Skeletal muscle satellite cell (primary cell): Measurements from ENCODE around the gene SLC48A1. TPM values are rescaled to one million over a fixed set of nuclear protein-coding genes. Genes with fewer than 3 reads are reported as not detected.

Experiments used
- H3K27me3 ChIP-seq: 2 replicates; pipeline ENCODE4 v1.7.0; 2013; ENCODE audit warnings: low read length; ENCODE audit not compliant: control insufficient read depth, insufficient read depth
- H3K36me3 ChIP-seq: 2 replicates; pipeline ENCODE4 v1.7.0; 2013; ENCODE audit warnings: mild to moderate bottlenecking, control low read depth, low read length; ENCODE audit not compliant: insufficient read depth
- H3K4me1 ChIP-seq: 2 replicates; pipeline ENCODE4 v1.7.0; 2013; ENCODE audit warnings: low read length; ENCODE audit not compliant: control insufficient read depth, insufficient read depth
- H3K4me2 ChIP-seq: 2 replicates; pipeline ENCODE4 v1.7.0; 2013; ENCODE audit warnings: mild to moderate bottlenecking, low read length
- H3K4me3 ChIP-seq: 2 replicates; pipeline ENCODE4 v1.7.0; 2013; ENCODE audit warnings: low read length
- H3K9ac ChIP-seq: 2 replicates; pipeline ENCODE4 v1.7.0; 2013; ENCODE audit warnings: mild to moderate bottlenecking, low read depth, low read length, moderate library complexity
- H3K9me3 ChIP-seq: replicated peaks from 2 replicates; pipeline ENCODE4 v1.7.0; 2013; ENCODE audit warnings: mild to moderate bottlenecking, control low read depth, low read length
- total RNA-seq: library from RNA; depleted of rRNA; stranded (reverse); fragments of >200 nt; gene quantifications from 2 replicates; pipeline ENCODE4 v1.2.3, GENCODE V29; 2012; rRNA removed

Gene SLC48A1
- total RNA-seq, result 3.9 and 12.2 TPM in 2 replicates

GRCh38 chr12:47773062-47773857, at the start of gene SLC48A1:
Gene SLC48A1, plus strand, starts transcription at chr12:47773238. Its CDS starts 67 bp downstream, at chr12:47773305.
- Histone ChIP-seq H3K4me3 (peak within 1 kb of the TSS; percentile 83), H3K36me3 (no peaks in the 10 kb centered on the region), H3K4me2 (peak within 1 kb of the TSS; percentile 93), H3K9me3 (no peaks in the 10 kb centered on the region), H3K27me3 (no peaks in the 10 kb centered on the region), H3K4me1 (peaks cover 56% of the 10 kb centered on the region), H3K9ac (peak within 1 kb of the TSS; percentile 76)

- H3K9ac ChIP-seq, result no peak within 1 kb of the TSS
- no peaks in the 10 kb centered on the region for H3K9me3 ChIP-seq
- no peak within 1 kb of the TSS for H3K4me3 ChIP-seq
- no peaks in the 10 kb centered on the region for H3K36me3 ChIP-seq
- H3K27me3 ChIP-seq, result no peaks in the 10 kb centered on the region
- peaks cover 27% of the 10 kb centered on the region for H3K4me1 ChIP-seq
- peak within 1 kb of the TSS; percentile 34 for H3K4me2 ChIP-seq
Observed at GRCh38 chr12:47725091-47725772, 47.8 kb upstream of the SLC48A1 start, which contains the start of gene ENDOU. Gene ENDOU, minus strand, starts transcription at chr12:47725490. Its CDS starts 77 bp downstream, at chr12:47725413.

GRCh38 chr12:47725893-47726292, 47.1 kb upstream of the SLC48A1 start:
- Histone ChIP-seq H3K4me2 (peak overlapping the region; percentile 34), H3K9me3 (no peaks in the 10 kb centered on the region), H3K4me1 (peaks cover 34% of the 10 kb centered on the region), H3K27me3 (no peaks in the 10 kb centered on the region), H3K9ac (no peak overlapping the region), H3K36me3 (no peaks in the 10 kb centered on the region), H3K4me3 (no peak overlapping the region)

DNA sequence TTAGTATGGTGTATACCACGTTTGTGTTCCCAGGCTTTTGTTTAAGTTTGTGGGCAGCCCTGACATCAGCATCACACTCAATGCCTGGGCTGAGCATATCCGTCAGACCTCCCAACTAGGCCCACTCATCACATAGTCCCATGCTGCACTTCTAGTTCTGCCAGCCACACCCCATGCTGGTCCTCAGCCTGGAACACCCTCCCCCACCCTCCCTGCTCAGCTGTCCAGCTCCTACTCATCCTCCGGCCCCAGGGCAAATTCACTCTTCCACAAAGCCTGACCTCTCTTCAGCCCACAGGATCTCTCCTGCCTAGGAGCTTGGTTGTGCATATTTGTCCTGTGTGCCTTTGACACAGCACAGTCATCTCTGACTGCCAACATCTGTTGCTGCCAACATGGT, 43.8 kb upstream of the SLC48A1 start:
- Histone ChIP-seq H3K36me3 (no peaks in the 10 kb centered on the region), H3K9ac (no peak overlapping the region), H3K4me1 (peaks cover 34% of the 10 kb centered on the region), H3K9me3 (no peaks in the 10 kb centered on the region), H3K27me3 (no peaks in the 10 kb centered on the region), H3K4me2 (peak overlapping the region; percentile 31), H3K4me3 (no peak overlapping the region)

GRCh38 chr12:47730341-47730744, 42.7 kb upstream of the SLC48A1 start:
- H3K9ac ChIP-seq, result no peak overlapping the region
- H3K9me3 ChIP-seq, result no peaks in the 10 kb centered on the region
- peak overlapping the region; percentile 2 for H3K4me2 ChIP-seq
- H3K27me3 ChIP-seq, result no peaks in the 10 kb centered on the region
- H3K4me1 ChIP-seq, result peaks cover 40% of the 10 kb centered on the region
- no peaks in the 10 kb centered on the region for H3K36me3 ChIP-seq
- no peak overlapping the region for H3K4me3 ChIP-seq

DNA sequence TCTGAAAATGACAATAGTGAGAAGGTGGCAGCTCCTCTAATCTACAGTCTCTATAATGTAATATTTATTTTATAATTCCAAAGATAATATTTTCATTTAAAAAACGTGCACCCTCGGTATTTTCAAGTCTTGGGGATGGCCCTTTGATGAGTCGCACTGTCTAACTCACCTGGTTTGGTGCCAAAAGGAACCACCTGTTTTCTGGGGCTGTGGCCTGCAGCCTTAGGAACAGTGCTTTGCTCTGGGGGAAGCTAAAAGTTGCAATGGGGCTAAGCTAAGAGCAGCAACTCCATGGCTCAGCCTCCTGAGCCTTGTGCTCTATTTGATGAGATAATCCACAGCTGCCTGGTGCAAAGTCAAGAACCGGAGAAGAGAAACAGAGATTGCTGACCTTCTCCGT, 41.3 kb upstream of the SLC48A1 start:
- no peaks in the 10 kb centered on the region for H3K36me3 ChIP-seq
- H3K4me1 ChIP-seq, result peaks cover 43% of the 10 kb centered on the region
- H3K4me3 ChIP-seq, result no peak overlapping the region
- no peaks in the 10 kb centered on the region for H3K9me3 ChIP-seq
- no peak overlapping the region for H3K9ac ChIP-seq
- no peaks in the 10 kb centered on the region for H3K27me3 ChIP-seq
- no peak overlapping the region for H3K4me2 ChIP-seq

- Histone ChIP-seq H3K36me3 (no peaks in the 10 kb centered on the region), H3K4me1 (peaks cover 51% of the 10 kb centered on the region), H3K9me3 (no peaks in the 10 kb centered on the region), H3K4me3 (no peak overlapping the region), H3K9ac (no peak overlapping the region), H3K27me3 (no peaks in the 10 kb centered on the region), H3K4me2 (no peak overlapping the region)
Observed at GRCh38 chr12:47732504-47732903, 40.5 kb upstream of the SLC48A1 start.

DNA sequence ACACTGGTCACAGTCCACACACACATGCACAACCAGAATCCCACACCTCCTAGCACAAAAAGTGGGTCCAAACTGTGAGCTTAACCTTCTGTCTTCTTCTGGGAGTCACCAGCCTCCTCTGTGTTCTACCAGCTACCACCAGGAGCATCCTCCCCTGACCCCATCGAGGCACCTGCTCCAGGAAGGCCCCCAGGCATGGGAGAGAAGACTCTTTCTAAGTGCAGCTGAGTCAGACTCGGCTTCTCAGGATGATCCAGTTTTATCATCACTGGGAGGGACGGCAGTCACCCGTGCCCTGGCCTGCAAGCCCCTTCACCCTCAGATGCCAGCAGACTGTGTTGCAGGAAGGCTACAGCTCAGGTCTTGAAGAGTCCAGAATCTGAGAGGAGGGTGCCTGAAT, 39.9 kb upstream of the SLC48A1 start:
- no peaks in the 10 kb centered on the region for H3K9me3 ChIP-seq
- H3K27me3 ChIP-seq, result no peaks in the 10 kb centered on the region
- H3K4me1 ChIP-seq, result peaks cover 52% of the 10 kb centered on the region
- no peak overlapping the region for H3K4me3 ChIP-seq
- no peak overlapping the region for H3K9ac ChIP-seq
- H3K36me3 ChIP-seq, result no peaks in the 10 kb centered on the region
- no peak overlapping the region for H3K4me2 ChIP-seq

DNA sequence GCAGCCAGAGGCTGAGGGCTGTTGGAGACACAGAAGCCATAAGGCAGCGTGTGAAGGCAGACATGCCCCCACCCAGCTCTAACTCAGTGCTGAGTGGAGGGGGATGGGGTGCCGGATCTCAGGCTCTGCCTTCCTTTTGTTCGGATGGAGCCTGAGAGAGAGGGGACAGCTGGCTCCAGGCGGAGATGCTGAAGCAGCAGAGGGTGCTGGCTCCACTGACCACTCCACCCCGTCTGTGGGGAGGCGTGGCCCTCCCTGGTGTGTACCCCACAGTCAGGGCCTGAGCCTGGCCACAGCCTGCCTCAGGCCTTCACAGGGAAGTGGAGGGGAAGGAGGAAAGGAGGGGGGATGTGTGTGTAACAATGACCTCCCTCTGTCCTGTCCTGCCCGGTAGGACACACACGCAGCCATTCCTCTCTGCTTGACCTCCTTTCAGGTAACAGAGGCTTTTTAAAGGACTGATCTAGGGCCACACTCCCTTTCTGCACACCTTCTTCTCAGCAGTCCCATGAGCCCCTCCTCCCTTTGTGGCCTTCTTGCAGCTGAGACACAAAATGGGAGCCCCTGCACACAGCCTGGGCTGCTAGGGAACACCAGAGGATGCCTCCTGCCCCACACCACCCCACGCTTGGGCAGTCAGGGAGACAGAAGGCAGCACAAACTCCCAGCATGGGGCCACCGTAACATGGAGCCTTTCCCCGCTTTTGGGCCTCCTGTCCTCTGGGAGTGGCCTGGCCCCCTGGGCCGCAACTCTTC, 38.1 kb upstream of the SLC48A1 start:
- Histone ChIP-seq H3K4me1 (peaks cover 39% of the 10 kb centered on the region), H3K9ac (no peak overlapping the region), H3K4me2 (no peak overlapping the region), H3K27me3 (no peaks in the 10 kb centered on the region), H3K4me3 (no peak overlapping the region), H3K36me3 (no peaks in the 10 kb centered on the region), H3K9me3 (no peaks in the 10 kb centered on the region)

GRCh38 chr12:47735649-47736048, 37.4 kb upstream of the SLC48A1 start:
- Histone ChIP-seq H3K4me2 (no peak overlapping the region), H3K27me3 (no peaks in the 10 kb centered on the region), H3K36me3 (no peaks in the 10 kb centered on the region), H3K9me3 (no peaks in the 10 kb centered on the region), H3K4me3 (no peak overlapping the region), H3K9ac (no peak overlapping the region), H3K4me1 (peaks cover 32% of the 10 kb centered on the region)

GRCh38 chr12:47736216-47736615, 36.8 kb upstream of the SLC48A1 start:
- Histone ChIP-seq H3K27me3 (no peaks in the 10 kb centered on the region), H3K36me3 (no peaks in the 10 kb centered on the region), H3K4me1 (peaks cover 34% of the 10 kb centered on the region), H3K4me3 (no peak overlapping the region), H3K4me2 (no peak overlapping the region), H3K9me3 (no peaks in the 10 kb centered on the region), H3K9ac (no peak overlapping the region)
